MM.1S (cell line): ENCODE results near the gene WNT10A.
"Not testable (repeated sequence)": the region's sequence is repeated elsewhere in the genome, so short reads cannot be mapped to it uniquely, and the experiment has no call there.

Experiments used
- DNase-seq: peaks from one replicate; pipeline ENCODE4 v3.0.0-alpha.2; 2015
- H2AFZ ChIP-seq: fragments of 300-600 bp; sonication (generic); 2 replicates; pipeline ENCODE4 v1.6.0; 2016; ENCODE audit warnings: antibody characterized with exemption, low read length
- H3F3A ChIP-seq: fragments of 300-600 bp; sonication (generic); 2 replicates; pipeline ENCODE4 v1.6.1; 2016; ENCODE audit warnings: mild to moderate bottlenecking, antibody characterized with exemption, low read length, moderate library complexity, mixed read lengths; ENCODE audit not compliant: insufficient read depth
- H3K27ac ChIP-seq: fragments of 300-600 bp; sonication (generic); 2 replicates; pipeline ENCODE4 v1.5.1; 2016; ENCODE audit warnings: mild to moderate bottlenecking, low read length
- H3K27me3 ChIP-seq: fragments of 300-600 bp; sonication (generic); replicated peaks from 2 replicates; pipeline ENCODE4 v1.6.0; 2016; ENCODE audit warnings: low read length; ENCODE audit not compliant: insufficient read depth
- H3K36me3 ChIP-seq: fragments of 300-600 bp; sonication (generic); replicated peaks from 2 replicates; pipeline ENCODE4 v1.6.1; 2016; ENCODE audit warnings: mild to moderate bottlenecking, low read length, mixed read lengths; ENCODE audit not compliant: insufficient read depth
- H3K4me1 ChIP-seq: fragments of 300-600 bp; sonication (generic); 2 replicates; pipeline ENCODE4 v1.6.1; 2016; ENCODE audit warnings: low read length, mixed read lengths
- H3K4me2 ChIP-seq: fragments of 300-600 bp; sonication (generic); 2 replicates; pipeline ENCODE4 v1.6.0; 2016; ENCODE audit warnings: low read depth, low read length
- H3K4me3 ChIP-seq: fragments of 300-600 bp; sonication (generic); 2 replicates; pipeline ENCODE4 v1.5.1; 2016; ENCODE audit warnings: low read length, mixed read lengths
- H3K79me2 ChIP-seq: fragments of 300-600 bp; sonication (generic); 2 replicates; pipeline ENCODE4 v1.6.1; 2016; ENCODE audit warnings: mixed run types, low read length, mixed read lengths
- H3K9ac ChIP-seq: fragments of 300-600 bp; sonication (generic); 2 replicates; pipeline ENCODE4 v1.6.1; 2016; ENCODE audit warnings: low read length, mixed read lengths
- H3K9me2 ChIP-seq: fragments of 300-600 bp; sonication (generic); replicated peaks from 2 replicates; pipeline ENCODE4 v1.6.1; 2016; ENCODE audit warnings: mild to moderate bottlenecking, low read length, mixed read lengths; ENCODE audit not compliant: insufficient read depth
- H3K9me3 ChIP-seq: fragments of 300-600 bp; sonication (generic); replicated peaks from 2 replicates; pipeline ENCODE4 v1.6.1; 2016; ENCODE audit warnings: mild to moderate bottlenecking, low read length, mixed read lengths; ENCODE audit not compliant: insufficient read depth
- H4K20me1 ChIP-seq: fragments of 300-600 bp; sonication (generic); 2 replicates; pipeline ENCODE4 v1.6.1; 2016; ENCODE audit warnings: mild to moderate bottlenecking, low read length, moderate library complexity, mixed read lengths; ENCODE audit not compliant: insufficient read depth
- EZH2 ChIP-seq: fragments of 300-600 bp; sonication (generic); optimal IDR thresholded peaks from 2 replicates; pipeline ENCODE3; 2017; ENCODE audit warnings: low read depth, mild to moderate bottlenecking, antibody characterized with exemption, low read length, mixed read lengths
- EZH2phosphoT487 ChIP-seq: fragments of 300-600 bp; sonication (generic); IDR thresholded peaks from 2 replicates; pipeline ENCODE4 v1.6.1; 2018; ENCODE audit warnings: antibody characterized with exemption, low read length
- TF ChIP-seq, protein P1 (sequence below): fragments of 300-600 bp; sonication (generic); IDR thresholded peaks from 2 replicates; pipeline ENCODE4 v1.5.1; 2016; ENCODE audit warnings: antibody characterized with exemption, low read length, mixed read lengths

WNT10A gene

DNA sequence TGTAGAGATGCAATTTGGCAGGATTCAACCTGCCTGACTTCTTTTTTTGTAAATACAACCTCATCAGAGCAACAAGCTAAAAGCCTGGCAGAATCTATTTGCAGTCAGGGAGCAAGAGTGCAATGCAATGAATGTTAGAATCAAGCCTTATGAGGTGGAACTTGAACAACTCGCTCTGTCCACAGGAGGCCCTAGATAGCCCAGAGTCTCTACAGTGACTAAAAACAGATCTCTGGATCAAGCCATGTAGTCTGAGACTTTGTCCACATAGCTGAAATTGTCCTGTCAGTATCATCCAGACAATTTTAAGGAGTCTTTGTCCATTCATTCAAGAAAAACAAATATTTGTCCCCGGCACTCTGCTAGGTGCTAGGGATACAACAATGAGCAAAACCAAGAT, 46.8 kb downstream of the WNT10A start:
- no peak for TF ChIP-seq EZH2
- no peak for TF ChIP-seq EZH2phosphoT487
- TF ChIP-seq, protein P1, sequence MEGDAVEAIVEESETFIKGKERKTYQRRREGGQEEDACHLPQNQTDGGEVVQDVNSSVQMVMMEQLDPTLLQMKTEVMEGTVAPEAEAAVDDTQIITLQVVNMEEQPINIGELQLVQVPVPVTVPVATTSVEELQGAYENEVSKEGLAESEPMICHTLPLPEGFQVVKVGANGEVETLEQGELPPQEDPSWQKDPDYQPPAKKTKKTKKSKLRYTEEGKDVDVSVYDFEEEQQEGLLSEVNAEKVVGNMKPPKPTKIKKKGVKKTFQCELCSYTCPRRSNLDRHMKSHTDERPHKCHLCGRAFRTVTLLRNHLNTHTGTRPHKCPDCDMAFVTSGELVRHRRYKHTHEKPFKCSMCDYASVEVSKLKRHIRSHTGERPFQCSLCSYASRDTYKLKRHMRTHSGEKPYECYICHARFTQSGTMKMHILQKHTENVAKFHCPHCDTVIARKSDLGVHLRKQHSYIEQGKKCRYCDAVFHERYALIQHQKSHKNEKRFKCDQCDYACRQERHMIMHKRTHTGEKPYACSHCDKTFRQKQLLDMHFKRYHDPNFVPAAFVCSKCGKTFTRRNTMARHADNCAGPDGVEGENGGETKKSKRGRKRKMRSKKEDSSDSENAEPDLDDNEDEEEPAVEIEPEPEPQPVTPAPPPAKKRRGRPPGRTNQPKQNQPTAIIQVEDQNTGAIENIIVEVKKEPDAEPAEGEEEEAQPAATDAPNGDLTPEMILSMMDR, result no peak
- no peaks in the 10 kb centered on the region for H4K20me1 ChIP-seq
- no peak overlapping the region for H3K9ac ChIP-seq
- H3K4me1 ChIP-seq, result no peaks in the 10 kb centered on the region
- no peaks in the 10 kb centered on the region for H3K27me3 ChIP-seq
- no peaks in the 10 kb centered on the region for H3K36me3 ChIP-seq
- H3K9me3 ChIP-seq, result no peaks in the 10 kb centered on the region
- H3K79me2 ChIP-seq, result no peaks in the 10 kb centered on the region
- H3K9me2 ChIP-seq, result no peaks in the 10 kb centered on the region
- H3F3A ChIP-seq, result no peaks in the 10 kb centered on the region
- no peak overlapping the region for H3K27ac ChIP-seq
- no peak overlapping the region for H3K4me2 ChIP-seq
- no peak overlapping the region for H2AFZ ChIP-seq
- no peak for DNase-seq
- no peak overlapping the region for H3K4me3 ChIP-seq

DNA sequence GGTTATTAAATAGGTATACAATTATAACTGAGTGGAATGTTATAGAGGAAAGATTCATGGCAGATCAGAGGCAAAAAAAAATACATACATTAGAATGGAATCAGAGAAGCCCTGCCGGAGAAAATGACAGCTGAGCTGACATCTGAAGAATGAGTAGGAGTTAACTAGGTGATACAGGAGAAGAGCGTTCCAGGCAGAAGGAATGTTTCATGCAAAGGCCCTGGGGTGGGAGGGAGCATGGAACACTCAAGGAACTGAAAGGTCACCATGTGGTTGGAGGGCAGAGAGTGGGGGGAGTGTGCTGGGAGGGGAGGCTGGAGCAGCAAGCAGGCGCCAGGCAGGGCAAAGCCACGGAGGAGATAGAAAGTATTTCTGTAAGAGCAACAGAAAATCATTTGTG, 47.2 kb downstream of the WNT10A start:
- H3F3A ChIP-seq, result no peaks in the 10 kb centered on the region
- no peak for DNase-seq
- TF ChIP-seq EZH2 (no peak), EZH2phosphoT487 (no peak)
- TF ChIP-seq, protein P1, result no peak
- no peak overlapping the region for H3K4me3 ChIP-seq
- H4K20me1 ChIP-seq, result no peaks in the 10 kb centered on the region
- no peaks in the 10 kb centered on the region for H3K9me2 ChIP-seq
- H2AFZ ChIP-seq, result no peak overlapping the region
- no peaks in the 10 kb centered on the region for H3K36me3 ChIP-seq
- no peak overlapping the region for H3K4me2 ChIP-seq
- H3K79me2 ChIP-seq, result no peaks in the 10 kb centered on the region
- H3K4me1 ChIP-seq, result no peaks in the 10 kb centered on the region
- H3K9ac ChIP-seq, result no peak overlapping the region
- H3K9me3 ChIP-seq, result no peaks in the 10 kb centered on the region
- no peak overlapping the region for H3K27ac ChIP-seq
- no peaks in the 10 kb centered on the region for H3K27me3 ChIP-seq

DNA sequence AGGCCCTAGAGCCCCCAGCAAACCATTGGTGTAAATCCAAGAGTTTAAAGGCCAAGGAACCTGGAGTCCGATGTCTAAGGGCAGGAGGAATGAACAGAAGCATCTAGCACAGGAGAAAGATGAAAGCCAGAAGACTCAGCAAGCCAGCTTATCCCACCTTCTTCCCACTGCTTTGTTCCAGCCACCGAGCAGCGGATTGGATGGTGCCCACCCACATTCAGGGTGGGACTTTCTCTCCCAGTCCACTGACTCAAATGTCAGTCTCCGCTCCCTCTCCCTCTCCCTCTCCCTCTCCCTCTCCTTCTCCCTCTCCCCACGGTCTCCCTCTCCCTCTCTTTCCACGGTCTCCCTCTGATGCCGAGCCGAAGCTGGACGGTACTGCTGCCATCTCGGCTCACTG, 49.8 kb downstream of the WNT10A start:
- H3K79me2 ChIP-seq, H3K4me1 ChIP-seq, H3K4me2 ChIP-seq, H4K20me1 ChIP-seq, H3K27me3 ChIP-seq, H2AFZ ChIP-seq, H3K4me3 ChIP-seq, H3K9me2 ChIP-seq, H3F3A ChIP-seq, H3K9ac ChIP-seq, H3K9me3 ChIP-seq, DNase-seq, H3K27ac ChIP-seq, H3K36me3 ChIP-seq: not testable (repeated sequence)

DNA sequence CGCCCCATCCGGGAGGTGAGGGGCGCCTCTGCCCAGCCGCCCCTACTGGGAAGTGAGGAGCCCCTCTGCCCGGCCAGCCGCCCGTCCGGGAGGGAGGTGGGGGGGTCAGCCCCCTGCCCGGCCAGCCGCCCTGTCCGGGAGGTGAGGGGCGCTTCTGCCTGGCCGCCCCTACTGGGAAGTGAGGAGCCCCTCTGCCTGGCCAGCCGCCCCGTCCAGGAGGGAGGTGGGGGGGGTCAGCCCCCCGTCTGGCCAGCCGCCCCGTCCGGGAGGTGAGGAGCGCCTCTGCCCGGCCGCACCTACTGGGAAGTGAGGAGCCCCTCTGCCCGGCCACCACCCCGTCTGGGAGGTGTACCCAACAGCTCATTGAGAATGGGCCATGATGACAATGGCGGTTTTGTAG, 51.1 kb downstream of the WNT10A start:
- DNase-seq, H3K27ac ChIP-seq, H3K27me3 ChIP-seq, H3F3A ChIP-seq, H3K9me2 ChIP-seq, H2AFZ ChIP-seq, H3K9ac ChIP-seq, H3K4me1 ChIP-seq, H3K4me2 ChIP-seq, H3K9me3 ChIP-seq, H3K36me3 ChIP-seq, H4K20me1 ChIP-seq, H3K79me2 ChIP-seq, H3K4me3 ChIP-seq: not testable (repeated sequence)
